Adrenal gland (tissue), 12 donors: Measurements from ENCODE around the gene LY6G6D. TPM values are rescaled to one million over a fixed set of nuclear protein-coding genes. Genes with fewer than 3 reads are reported as not detected.

ENCODE experiments used
- DNase-seq, 7 donors: peaks; one replicate each; pipeline ENCODE4 v3.0.0-alpha.2; 2019 to 2020
- H3K27ac ChIP-seq, 5 donors: fragments of 200-600 bp; sonication (generic) in 4 of 5; 1 replicate in 3 of 5; 2 replicates in 2 of 5; pipeline versions ENCODE4 v1.5.1 to v1.8.0; 2016 to 2020; ENCODE audit warnings: mild to moderate bottlenecking in 1 of 5
- H3K27me3 ChIP-seq: fragments of 200-600 bp; 2 replicates; pipeline ENCODE4 v1.8.0; 2021
- H3K36me3 ChIP-seq, 2 donors: fragments of 200-600 bp; replicated peaks in 1 of 2; 1 replicate in 1 of 2; 2 replicates in 1 of 2; pipeline versions ENCODE4 v1.5.1 to v1.8.0; 2018 to 2022
- H3K4me1 ChIP-seq, 2 donors: fragments of 200-600 bp; replicated peaks in 1 of 2; 1 replicate in 1 of 2; 2 replicates in 1 of 2; pipeline versions ENCODE4 v1.5.1 to v1.8.0; 2018 to 2021
- H3K4me3 ChIP-seq, 4 donors: fragments of 200-600 bp; sonication (generic) in 3 of 4; one replicate each; pipeline ENCODE4 v1.5.1; 2016 to 2018
- H3K9me3 ChIP-seq, 3 donors: fragments of 200-600 bp; sonication (generic) in 1 of 3; replicated peaks in 1 of 3; 1 replicate in 2 of 3; 2 replicates in 1 of 3; pipeline versions ENCODE4 v1.5.1 to v1.8.0; 2016 to 2021
- POLR2A ChIP-seq, 2 donors: fragments of 450-650 bp; IDR thresholded peaks; one replicate each; pipeline ENCODE4 v1.6.1; 2017; ENCODE audit warnings: antibody characterized with exemption in 2 of 2, mild to moderate bottlenecking in 2 of 2, moderate library complexity in 1 of 2
- WGBS, 4 donors: extraction: QIAGEN DNeasy Blood & Tissue Kit in 2 of 4; methylation state at CpG; one replicate each; pipeline versions ENCODE4 v1.1.5 to v1.1.7; 2013 to 2017; 5-methylcytosine and 5-hydroxymethylcytosine counted together
- intact Hi-C, 2 donors: fragments of 100-400 bp; cut with DNase I; formaldehyde crosslinking; loops; one replicate each; pipeline versions ENCODE4 v1.14.1 to v1.15.0; 2022 to 2023
- polyA plus RNA-seq, 3 donors: library from polyadenylated mRNA; stranded (reverse); fragments of 200-250 nt in 2 of 3; fragments of 350-450 nt in 1 of 3; fragmentation: Illumina TruSeq in 1 of 3; extraction: RNeasy Lipid Tissue Mini Kit (QIAGEN cat#74804) in 1 of 3; gene quantifications; one replicate each; pipeline ENCODE4 v1.2.3, GENCODE V29; 2013 to 2014
- total RNA-seq, 9 donors: library from RNA; depleted of rRNA in 4 of 9; stranded (reverse); fragments of >200 nt in 4 of 9; fragments of 120-200 nt in 1 of 9; fragmentation: NEBNext Ultra II Directional in 1 of 9; extraction: Animal tissue kit (Norgen Biotek cat#: 25700) in 1 of 9; gene quantifications; one replicate each; pipeline versions ENCODE4 v1.1.0 to v1.2.4, GENCODE V29; 2013 to 2023
- TF ChIP-seq, protein P1 (sequence below), 6 experiments: fragments of 450-650 bp in 4 of 6; fragments of 200-600 bp in 2 of 6; sonication (generic) in 1 of 6; IDR thresholded peaks; 1 replicate in 5 of 6; 2 replicates in 1 of 6; pipeline versions ENCODE4 v1.5.1 to v1.8.0; 2016 to 2021; ENCODE audit warnings: antibody characterized with exemption in 6 of 6, mild to moderate bottlenecking in 2 of 6, moderate library complexity in 1 of 6
- donor health status: healthy with polysubstance abuse.
- donor health status: Bipolar disorder and iron deficiency.
- donor health status: DM: yes; HTN: yes; CAD: no.
- donor health status: DM: no; HTN: no; CAD: no.
- donor health status: DM: no; HTN: no; CAD: no.
- donor health status: DM: yes; HTN: yes; CAD: no.

The LY6G6D gene
- total and polyA plus RNA-seq, 12 donors = not detected

DNA sequence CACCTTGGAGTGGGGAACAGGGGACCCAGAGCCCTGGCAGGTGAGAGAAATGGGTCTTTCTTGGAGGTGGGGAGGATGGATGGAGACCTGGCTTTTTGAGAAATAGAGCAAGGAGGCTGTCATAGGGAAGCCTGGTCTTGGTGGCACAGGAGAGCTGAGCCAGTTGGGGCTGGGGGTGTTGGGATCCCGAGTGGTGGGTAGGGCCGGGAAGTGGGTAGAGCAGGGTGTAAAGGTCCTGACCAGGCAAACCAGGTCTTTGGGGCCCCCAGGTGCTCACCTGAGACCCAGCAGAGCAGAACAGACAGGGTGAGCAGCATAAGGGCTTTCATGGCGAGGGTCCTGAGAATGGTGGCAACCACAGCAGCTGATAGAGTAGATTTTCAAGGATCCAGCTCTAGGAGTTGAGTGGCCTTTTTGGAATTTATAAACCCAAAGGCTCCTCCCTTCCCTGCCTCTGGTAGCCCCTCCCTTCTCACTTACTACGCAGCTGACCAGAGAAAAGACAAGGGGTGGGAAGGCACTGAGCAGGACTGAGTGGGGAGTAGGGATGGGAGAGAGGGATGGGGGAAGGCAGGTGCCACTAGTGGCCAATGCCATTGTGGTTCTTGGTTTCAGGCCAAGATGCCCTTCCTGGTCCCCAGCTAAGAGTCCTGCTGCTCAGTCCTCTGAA, 6.3 kb downstream of the LY6G6D start, which contains the start of gene LY6G6C:
TSS of gene LY6G6C (minus strand) at position 396 of the 670 bp plus-strand sequence. CDS start at position 329, 67 bp downstream.
- Histone ChIP-seq H3K9me3 (no peaks in the 10 kb centered on the region), H3K36me3 (no peaks in the 10 kb centered on the region), H3K4me3 (no peak within 1 kb of the TSS), H3K4me1 (peaks cover 0 to 1% of the 10 kb centered on the region in 2 donors), H3K27me3 (no peaks in the 10 kb centered on the region), H3K27ac (no peak within 1 kb of the TSS)
- TF ChIP-seq, protein P1, sequence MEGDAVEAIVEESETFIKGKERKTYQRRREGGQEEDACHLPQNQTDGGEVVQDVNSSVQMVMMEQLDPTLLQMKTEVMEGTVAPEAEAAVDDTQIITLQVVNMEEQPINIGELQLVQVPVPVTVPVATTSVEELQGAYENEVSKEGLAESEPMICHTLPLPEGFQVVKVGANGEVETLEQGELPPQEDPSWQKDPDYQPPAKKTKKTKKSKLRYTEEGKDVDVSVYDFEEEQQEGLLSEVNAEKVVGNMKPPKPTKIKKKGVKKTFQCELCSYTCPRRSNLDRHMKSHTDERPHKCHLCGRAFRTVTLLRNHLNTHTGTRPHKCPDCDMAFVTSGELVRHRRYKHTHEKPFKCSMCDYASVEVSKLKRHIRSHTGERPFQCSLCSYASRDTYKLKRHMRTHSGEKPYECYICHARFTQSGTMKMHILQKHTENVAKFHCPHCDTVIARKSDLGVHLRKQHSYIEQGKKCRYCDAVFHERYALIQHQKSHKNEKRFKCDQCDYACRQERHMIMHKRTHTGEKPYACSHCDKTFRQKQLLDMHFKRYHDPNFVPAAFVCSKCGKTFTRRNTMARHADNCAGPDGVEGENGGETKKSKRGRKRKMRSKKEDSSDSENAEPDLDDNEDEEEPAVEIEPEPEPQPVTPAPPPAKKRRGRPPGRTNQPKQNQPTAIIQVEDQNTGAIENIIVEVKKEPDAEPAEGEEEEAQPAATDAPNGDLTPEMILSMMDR (IDR thresholded peaks at IDR 0.05) = no peak
- no peak for TF ChIP-seq POLR2A (IDR thresholded peaks at IDR 0.05)
- WGBS, 4 donors = 80 to 87% (median 83%) methylated on average over 4 of the region's 4 CpGs
- intact Hi-C loops = no loop called here
- DNase-seq = no peak

DNA sequence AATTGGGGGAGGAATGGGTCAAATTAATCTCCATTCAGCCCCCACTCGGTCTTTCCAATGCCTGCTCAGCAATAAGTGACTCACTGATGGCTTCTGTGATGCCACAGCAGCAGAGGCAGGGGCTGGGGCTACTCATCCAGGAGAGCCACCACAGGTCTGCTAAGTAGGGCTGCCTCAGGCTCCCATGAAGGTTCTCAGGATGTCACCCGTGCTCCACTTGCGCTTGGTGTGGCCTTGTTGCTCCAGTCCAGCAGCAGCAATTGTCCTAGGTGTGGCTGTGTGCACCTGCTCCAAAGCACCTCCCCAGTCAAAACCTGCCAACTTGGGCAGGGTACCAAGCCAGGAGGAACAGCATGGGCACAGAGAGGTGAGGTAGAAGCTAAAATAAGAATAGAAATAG, 7.0 kb downstream of the LY6G6D start:
- H3K4me3 ChIP-seq = no peak overlapping the region
- H3K36me3 ChIP-seq = no peaks in the 10 kb centered on the region
- H3K27ac ChIP-seq = no peak overlapping the region
- TF ChIP-seq, protein P1 (IDR thresholded peaks at IDR 0.05) = no peak
- TF ChIP-seq POLR2A (IDR thresholded peaks at IDR 0.05) = no peak
- H3K4me1 ChIP-seq = peaks cover 0 to 8% of the 10 kb centered on the region in 2 donors
- intact Hi-C loops = no loop called here
- DNase-seq = no peak
- 75 to 100% (median 88%) methylated on average over 1 to 3 of the region's 3 CpGs for WGBS, 4 donors
- H3K27me3 ChIP-seq = no peaks in the 10 kb centered on the region
- H3K9me3 ChIP-seq = no peaks in the 10 kb centered on the region

DNA sequence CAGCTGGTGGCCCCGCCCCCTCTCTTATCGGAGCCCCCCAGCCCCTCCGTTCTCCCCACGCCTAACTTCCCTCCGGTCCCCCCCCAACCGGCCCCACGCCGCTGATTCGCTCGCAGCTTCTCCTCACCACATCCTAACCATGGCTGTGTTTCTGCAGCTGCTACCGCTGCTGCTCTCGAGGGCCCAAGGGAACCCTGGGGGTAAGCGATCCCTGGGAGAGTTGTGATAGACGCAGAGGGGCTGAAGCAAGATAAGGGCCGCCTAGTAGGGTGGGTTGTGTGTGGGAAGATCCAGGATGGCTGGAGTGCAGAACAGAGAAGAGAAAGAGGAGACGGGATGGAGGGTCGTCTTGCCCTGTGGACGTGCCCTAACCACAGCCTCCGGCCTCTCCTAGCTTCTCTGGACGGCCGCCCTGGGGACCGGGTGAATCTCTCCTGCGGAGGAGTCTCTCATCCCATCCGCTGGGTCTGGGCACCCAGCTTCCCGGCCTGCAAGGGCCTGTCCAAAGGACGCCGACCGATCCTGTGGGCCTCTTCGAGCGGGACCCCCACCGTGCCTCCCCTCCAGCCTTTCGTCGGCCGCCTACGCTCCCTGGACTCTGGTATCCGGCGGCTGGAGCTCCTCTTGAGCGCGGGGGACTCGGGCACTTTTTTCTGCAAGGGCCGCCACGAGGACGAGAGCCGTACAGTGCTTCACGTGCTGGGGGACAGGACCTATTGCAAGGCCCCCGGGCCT, 8.3 kb downstream of the LY6G6D start, which contains the start of gene MPIG6B:
TSS of gene MPIG6B (plus strand) at position 129 of the 735 bp plus-strand sequence. CDS start at position 140, 11 bp downstream.
- no peak for TF ChIP-seq POLR2A (IDR thresholded peaks at IDR 0.05)
- TF ChIP-seq, protein P1 (IDR thresholded peaks at IDR 0.05) = no peak
- 76 to 81% (median 80%) methylated on average over 26 to 46 of the region's 46 CpGs for WGBS, 4 donors
- Histone ChIP-seq H3K4me3 (no peak within 1 kb of the TSS), H3K27ac (no peak within 1 kb of the TSS), H3K4me1 (peaks cover 0 to 14% of the 10 kb centered on the region in 2 donors), H3K36me3 (no peaks in the 10 kb centered on the region), H3K27me3 (no peaks in the 10 kb centered on the region), H3K9me3 (no peaks in the 10 kb centered on the region)
- peak in 1 of 7 donors; percentile 23 for DNase-seq
- intact Hi-C loops = no loop called here

DNA sequence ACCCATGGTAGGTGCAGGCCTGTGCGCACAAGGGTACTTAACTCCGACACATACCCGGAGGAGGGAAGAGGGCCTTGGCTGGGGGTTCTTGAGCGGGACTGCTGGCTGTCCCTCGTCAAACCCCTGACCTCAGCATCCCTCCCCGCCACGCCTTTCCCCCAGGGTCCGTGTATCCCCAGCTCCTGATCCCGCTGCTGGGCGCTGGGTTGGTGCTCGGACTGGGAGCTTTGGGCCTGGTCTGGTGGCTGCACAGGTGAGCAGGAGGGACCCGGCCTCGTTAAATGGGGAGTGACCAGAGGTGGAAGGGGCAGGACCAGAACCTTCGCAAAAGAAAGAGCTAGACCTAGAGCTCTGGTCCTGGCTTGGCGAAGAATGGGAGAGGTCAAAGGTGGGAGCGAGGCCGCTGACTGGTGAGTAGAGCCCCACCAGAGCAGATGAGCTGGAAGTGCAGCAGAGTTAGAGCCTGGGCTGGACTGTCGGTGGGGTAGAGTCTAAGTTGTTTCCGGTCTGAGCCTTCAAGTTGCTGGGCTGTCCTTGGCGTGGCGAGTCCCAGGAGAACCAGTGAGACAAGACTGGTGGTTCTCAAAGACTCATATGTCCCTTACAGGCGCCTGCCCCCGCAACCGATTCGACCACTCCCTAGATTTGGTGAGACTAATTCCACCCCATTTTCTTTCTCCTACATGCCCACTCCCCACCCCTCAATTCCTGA, 9.0 kb downstream of the LY6G6D start:
- DNase-seq = no peak
- TF ChIP-seq POLR2A (IDR thresholded peaks at IDR 0.05) = no peak
- TF ChIP-seq, protein P1 (IDR thresholded peaks at IDR 0.05) = no peak
- Histone ChIP-seq H3K27me3 (no peaks in the 10 kb centered on the region), H3K36me3 (no peaks in the 10 kb centered on the region), H3K27ac (no peak overlapping the region), H3K4me1 (peaks cover 6 to 21% of the 10 kb centered on the region in 2 donors), H3K4me3 (no peak overlapping the region), H3K9me3 (no peaks in the 10 kb centered on the region)
- 89 to 93% (median 92%) methylated on average over 21 to 25 of the region's 25 CpGs for WGBS, 4 donors
- intact Hi-C loops = no loop called here
